SK-N-SH (cell line): ENCODE results near the gene SEC24D. TPM values are rescaled to one million over a fixed set of nuclear protein-coding genes. Genes with fewer than 3 reads are reported as not detected.
A peak's percentile ranks its signal among the peaks of the same experiment; 100 is the strongest.

Source experiments
- CTCF ChIA-PET: fragments of 300-600, 350-600 bp; formaldehyde crosslinking; extraction: SDS; loops from one replicate; lab custom pipeline; 2021; lab: Yijun Ruan, JAX
- POLR2A ChIA-PET: fragments of 350-600 bp; sonication (Branson Sonifier 250); formaldehyde crosslinking; extraction: SDS; loops from one replicate; lab custom pipeline; 2020; ENCODE audit warnings: antibody characterized with exemption, inconsistent platforms; lab: Yijun Ruan, JAX
- DNase-seq: peaks from one replicate; pipeline ENCODE4 v3.0.0; 2012
- H2AFZ ChIP-seq: fragments of 200-600 bp; sonication (generic); 2 replicates; pipeline ENCODE4 v1.8.1; 2016; ENCODE audit warnings: antibody characterized with exemption, mild to moderate bottlenecking, low read depth
- H3F3A ChIP-seq: fragments of 200-600 bp; sonication (generic); replicated peaks from 2 replicates; pipeline ENCODE3; 2016; ENCODE audit warnings: antibody characterized with exemption, mild to moderate bottlenecking; ENCODE audit not compliant: insufficient read depth
- H3K27ac ChIP-seq, 2 experiments: fragments of 200-500 bp in 1 of 2; fragments of 200-600 bp in 1 of 2; sonication (Bioruptor generic) in 1 of 2; sonication (generic), shearing (Covaris generic) in 1 of 2; 2 replicates each; pipeline versions ENCODE4 v1.5.1 to v1.6.1; 2014 to 2016; ENCODE audit warnings: low read depth in 2 of 2, inconsistent platforms in 1 of 2, low read length in 1 of 2, mild to moderate bottlenecking in 1 of 2, mixed read lengths in 1 of 2
- H3K27me3 ChIP-seq: fragments of 200-600 bp; sonication (generic), shearing (Covaris generic); 2 replicates; pipeline ENCODE4 v1.6.1; 2016; ENCODE audit warnings: mixed run types; ENCODE audit not compliant: insufficient read depth
- H3K36me3 ChIP-seq, 2 experiments: fragments of 200-500 bp in 1 of 2; fragments of 200-600 bp in 1 of 2; sonication (Bioruptor generic) in 1 of 2; sonication (generic) in 1 of 2; replicated peaks in 1 of 2; 2 replicates each; pipeline versions ENCODE3 to v1.5.1; 2014 to 2016; ENCODE audit warnings: low read length in 1 of 2, mild to moderate bottlenecking in 1 of 2; ENCODE audit not compliant: insufficient read depth in 2 of 2, control insufficient read depth in 1 of 2
- H3K4me1 ChIP-seq, 2 experiments: fragments of 200-500 bp in 1 of 2; fragments of 200-600 bp in 1 of 2; sonication (Bioruptor generic) in 1 of 2; sonication (generic), shearing (Covaris generic) in 1 of 2; 2 replicates each; pipeline versions ENCODE4 v1.5.1 to v1.6.1; 2014 to 2016; ENCODE audit warnings: low read depth in 1 of 2, low read length in 1 of 2, mixed run types in 1 of 2; ENCODE audit not compliant: insufficient read depth in 2 of 2, control insufficient read depth in 1 of 2
- H3K4me2 ChIP-seq: fragments of 200-600 bp; sonication (generic), shearing (Covaris generic); 2 replicates; pipeline ENCODE4 v1.6.1; 2017; ENCODE audit warnings: mixed run types
- H3K4me3 ChIP-seq, 2 experiments: fragments of 200-500 bp in 1 of 2; fragments of 200-600 bp in 1 of 2; sonication (Bioruptor generic) in 1 of 2; sonication (generic), shearing (Covaris generic) in 1 of 2; 2 replicates each; pipeline versions ENCODE4 v1.5.1 to v1.8.1; 2014 to 2016; ENCODE audit warnings: low read depth in 2 of 2, inconsistent platforms in 1 of 2, low read length in 1 of 2, mild to moderate bottlenecking in 1 of 2, mixed read lengths in 1 of 2, moderate library complexity in 1 of 2
- H3K79me2 ChIP-seq: fragments of 200-600 bp; sonication (generic); 2 replicates; pipeline ENCODE4 v1.8.1; 2017; ENCODE audit warnings: mild to moderate bottlenecking; ENCODE audit not compliant: insufficient read depth
- H3K9ac ChIP-seq: fragments of 200-600 bp; sonication (generic); 2 replicates; pipeline ENCODE4 v1.6.1; 2017; ENCODE audit warnings: mixed run types
- H3K9me2 ChIP-seq: fragments of 200-600 bp; sonication (generic); 2 replicates; pipeline ENCODE4 v1.6.1; 2017; ENCODE audit warnings: mixed run types
- H3K9me3 ChIP-seq: fragments of 200-600 bp; sonication (generic); 2 replicates; pipeline ENCODE4 v1.6.1; 2017; ENCODE audit warnings: mixed run types, mild to moderate bottlenecking, moderate library complexity
- H4K20me1 ChIP-seq: fragments of 200-600 bp; sonication (generic); 2 replicates; pipeline ENCODE4 v1.6.1; 2017; ENCODE audit warnings: mild to moderate bottlenecking, mixed run types; ENCODE audit not compliant: insufficient read depth
- CHD2 ChIP-seq: fragments of 150-350 bp; IDR thresholded peaks from 2 replicates; pipeline ENCODE4 v1.6.1; 2018; ENCODE audit warnings: low read length; ENCODE audit not compliant: partially characterized antibody
- ELF1 ChIP-seq: IDR thresholded peaks from 2 replicates; pipeline ENCODE4 v1.4.0; 2012
- EP300 ChIP-seq, 2 experiments: IDR thresholded peaks; 2 replicates each; pipeline versions ENCODE4 v1.4.0 to v1.6.1; 2012; ENCODE audit warnings: borderline replicate concordance in 1 of 2, low read depth in 1 of 2, low read length in 1 of 2
- FOSL2 ChIP-seq: IDR thresholded peaks from 2 replicates; pipeline ENCODE4 v1.4.0; 2012; ENCODE audit warnings: low read depth, mild to moderate bottlenecking, moderate library complexity, borderline replicate concordance
- FOXM1 ChIP-seq: IDR thresholded peaks from 2 replicates; pipeline ENCODE4 v1.4.0; 2012; ENCODE audit warnings: low read depth, mild to moderate bottlenecking
- JUND ChIP-seq: IDR thresholded peaks from 2 replicates; pipeline ENCODE4 v1.4.0; 2012
- MAX ChIP-seq: IDR thresholded peaks from 2 replicates; pipeline ENCODE4 v1.4.0; 2012; ENCODE audit warnings: low read depth
- MEF2A ChIP-seq: IDR thresholded peaks from 2 replicates; pipeline ENCODE4 v1.4.0; 2012; ENCODE audit warnings: low read depth, borderline replicate concordance
- NFIC ChIP-seq: IDR thresholded peaks from 2 replicates; pipeline ENCODE4 v1.4.0; 2012; ENCODE audit warnings: borderline replicate concordance
- PBX3 ChIP-seq: IDR thresholded peaks from 2 replicates; pipeline ENCODE4; 2012
- POLR2AphosphoS5 ChIP-seq: IDR thresholded peaks from 2 replicates; pipeline ENCODE4 v1.6.1; 2012; ENCODE audit warnings: low read depth, low read length
- RAD21 ChIP-seq: IDR thresholded peaks from 2 replicates; pipeline ENCODE4 v1.6.1; 2012; ENCODE audit warnings: mild to moderate bottlenecking, low read length
- RCOR1 ChIP-seq: fragments of 150-350 bp; IDR thresholded peaks from 2 replicates; pipeline ENCODE4 v1.6.1; 2017; ENCODE audit warnings: antibody characterized with exemption, low read length
- REST ChIP-seq: IDR thresholded peaks from 2 replicates; pipeline ENCODE4 v1.6.1; 2012; ENCODE audit warnings: mild to moderate bottlenecking, low read depth, low read length, moderate library complexity
- SMC3 ChIP-seq: IDR thresholded peaks from 2 replicates; pipeline ENCODE4 v1.6.1; 2012; ENCODE audit warnings: low read depth, low read length, improper control_type of control experiment
- TCF12 ChIP-seq: IDR thresholded peaks from 2 replicates; pipeline ENCODE4 v1.4.0; 2012
- TEAD4 ChIP-seq: IDR thresholded peaks from 2 replicates; pipeline ENCODE4 v1.4.0; 2012; ENCODE audit warnings: mild to moderate bottlenecking, borderline replicate concordance; ENCODE audit not compliant: insufficient read depth
- USF2 ChIP-seq: fragments of 150-350 bp; IDR thresholded peaks from 2 replicates; pipeline ENCODE4 v1.6.1; 2017; ENCODE audit warnings: antibody characterized with exemption, low read length, low read depth, borderline replicate concordance
- WGBS: methylation state at CpG from one replicate; pipeline ENCODE4 v1.1.6; 2017; ENCODE audit warnings: low lambda C conversion rate; 5-methylcytosine and 5-hydroxymethylcytosine counted together
- polyA plus RNA-seq, 3 experiments: library from polyadenylated mRNA; depleted of rRNA; stranded (reverse); fragments of >200 nt; gene quantifications; 2 replicates each; pipeline ENCODE4 v1.2.3, GENCODE V29; 2012

Gene SEC24D
- polyA plus RNA-seq, 1 of the 3 experiments (the other 2 are of a cell fraction): 32.2 TPM

GRCh38 chr4:118759481-118759880, 76.4 kb downstream of the SEC24D start (continued):
- TF ChIP-seq CHD2 (peak; percentile 16), REST (no peak), ELF1 (no peak), TCF12 (peak; percentile 67), EP300 (IDR thresholded peaks at IDR 0.05; ENCODE audit: borderline replicate concordance in 1 of 2, low read depth in 1 of 2, low read length in 1 of 2) (peak; percentile 38 to 73; a peak in 3 of 4 replicates), RAD21 (no peak), NFIC (peak; percentile 39)

GRCh38 chr4:118758293-118758692, 77.6 kb downstream of the SEC24D start:
- TF ChIP-seq MEF2A (peak; percentile 58; the same call in 1 of the 2 replicates), PBX3 (peak; percentile 89), NFIC (peak; percentile 81; the same call in 1 of the 2 replicates), RCOR1 (0 out of 2 replicates have a peak, but pooled peaks have one; percentile 0), TEAD4 (peak; percentile 75; the same call in 1 of the 2 replicates), MAX (no peak), FOXM1 (peak; percentile 74; the same call in 1 of the 2 replicates), JUND (peak; percentile 65), TCF12 (peak; percentile 98), EP300 (IDR thresholded peaks at IDR 0.05; ENCODE audit: borderline replicate concordance in 1 of 2, low read depth in 1 of 2, low read length in 1 of 2) (peak; percentile 57 to 86), USF2 (no peak), FOSL2 (0 out of 2 replicates have a peak, but pooled peaks have one; percentile 15), POLR2AphosphoS5 (peak; percentile 80; the same call in 1 of the 2 replicates), SMC3 (no peak)
- Histone ChIP-seq H3K27me3 (no peaks in the 10 kb centered on the region), H2AFZ (no peak overlapping the region), H3K27ac (peak overlapping the region; percentile 69 to 99), H3K9me3 (no peaks in the 10 kb centered on the region), H3F3A (peaks cover 31% of the 10 kb centered on the region), H4K20me1 (peaks cover 5% of the 10 kb centered on the region; the same call in 1 of the 2 replicates), H3K9me2 (no peaks in the 10 kb centered on the region), H3K36me3 (peaks cover 33 to 63% of the 10 kb centered on the region in 2 experiments), H3K4me2 (peak overlapping the region; percentile 23; the same call in 1 of the 2 replicates), H3K4me3 (no peak overlapping the region), H3K79me2 (peaks cover 75% of the 10 kb centered on the region), H3K9ac (no peak overlapping the region), H3K4me1 (peaks cover 62 to 69% of the 10 kb centered on the region in 2 experiments; a peak in 3 of 4 replicates)
- POLR2A ChIA-PET: no interaction called here
- 14% methylated on average over 5 of the region's 5 CpGs for WGBS
- no peak for DNase-seq
- CTCF ChIA-PET: interaction anchor here (1.0 to 1.5 kb wide), 2 partner anchors 14 to 284 kb away, joined by 3 to 4 read pairs; no protein-coding TSS in a partner anchor
